ENCODE data around the gene TMCO6. TPM values are rescaled to one million over a fixed set of nuclear protein-coding genes. Genes with fewer than 3 reads are reported as not detected.

The TMCO6 gene
- total and polyA plus RNA-seq, 10 donors: 12.0 to 55.2 (median 20.9) TPM

GRCh38 chr5:140694276-140694675, 55.0 kb downstream of the TMCO6 start:
- no peak overlapping the region for H3K4me3 ChIP-seq

More at GRCh38 chr5:140694276-140694675, 55.0 kb downstream of the TMCO6 start:
- peaks cover 17 to 51% (median 39%) of the 10 kb centered on the region in 6 donors for H3K4me1 ChIP-seq
- DNase-seq: no peak
- 82 to 88% (median 86%) methylated on average over 5 of the region's 5 CpGs for WGBS, 5 donors
- H3K9me3 ChIP-seq: no peaks in the 10 kb centered on the region
- no peaks in the 10 kb centered on the region for H3K27me3 ChIP-seq (replicated peaks in 1 of 7)
- TF ChIP-seq CTCF (IDR thresholded peaks at IDR 0.05 in 8 of 11, conservative IDR thresholded peaks at IDR 0.05 in 3 of 11): no peak
- no peak for TF ChIP-seq POLR2A (IDR thresholded peaks at IDR 0.05)
- TF ChIP-seq POLR2AphosphoS5 (IDR thresholded peaks at IDR 0.05): no peak
- H3K27ac ChIP-seq: no peak overlapping the region
- intact Hi-C loops (cut with DNase I; ENCODE audit: low total_unique reads): no loop called here
- peaks cover 2 to 68% (median 61%) of the 10 kb centered on the region in 6 donors for H3K36me3 ChIP-seq

Small RNAs within 50 kb of the gene (microRNA-seq; reads per million reads assigned to microRNA genes)
- gene MIR3655: 1.4 to 3.5 (median 2.3) reads per million in 3 donors

Other genes with a start within 250 kb of the TMCO6 start
- 100 to 1,000 TPM; 154 to 235 (median 167) TPM for gene ANKHD1, start 237.6 kb upstream of the TMCO6 start, total RNA-seq
- 10 to 100 TPM; 30.5 to 52.3 (median 42.3) TPM for gene ANKHD1, start 237.6 kb upstream of the TMCO6 start, polyA plus RNA-seq
- gene EIF4EBP3, start 91.8 kb upstream of the TMCO6 start, total RNA-seq: 10 to 100 TPM; 11.5 to 24.5 (median 16.2) TPM
- 10 to 100 TPM; 60.9 to 75.6 (median 61.6) TPM for gene EIF4EBP3, start 91.8 kb upstream of the TMCO6 start, polyA plus RNA-seq
- 10 to 100 TPM; 22.9 to 33.5 (median 25.4) TPM for gene SRA1, start 82.0 kb upstream of the TMCO6 start, total RNA-seq
- 10 to 100 TPM; 32.6 to 42.1 (median 36.6) TPM for gene SRA1, start 82.0 kb upstream of the TMCO6 start, polyA plus RNA-seq
- 10 to 100 TPM; 31.9 to 57.8 (median 42.2) TPM for gene APBB3, start 74.9 kb upstream of the TMCO6 start, total RNA-seq
- gene APBB3, start 74.9 kb upstream of the TMCO6 start, polyA plus RNA-seq: 10 to 100 TPM; 26.0 to 43.4 (median 41.0) TPM
- gene SLC35A4, start 74.6 kb upstream of the TMCO6 start, total RNA-seq: 10 to 100 TPM; 44.1 to 64.0 (median 58.7) TPM
- gene SLC35A4, start 74.6 kb upstream of the TMCO6 start, polyA plus RNA-seq: 10 to 100 TPM; 23.3 to 40.8 (median 27.7) TPM
- 100 to 1,000 TPM in 4 of 7 donors, 10 to 100 TPM in 3; 80.2 to 209 (median 101) TPM for gene CD14, start 6.3 kb upstream of the TMCO6 start, total RNA-seq
- gene CD14, start 6.3 kb upstream of the TMCO6 start, polyA plus RNA-seq: 10 to 100 TPM; 40.2 to 60.9 (median 48.9) TPM
- 10 to 100 TPM; 35.1 to 61.4 (median 46.9) TPM for gene NDUFA2, start 8.2 kb downstream of the TMCO6 start, total RNA-seq
- gene NDUFA2, start 8.2 kb downstream of the TMCO6 start, polyA plus RNA-seq: 100 to 1,000 TPM; 211 to 237 (median 216) TPM
- 100 to 1,000 TPM in 2 of 7 donors, 10 to 100 TPM in 5; 77.2 to 139 (median 90.4) TPM for gene IK, start 8.4 kb downstream of the TMCO6 start, total RNA-seq
- 10 to 100 TPM; 61.1 to 68.0 (median 64.4) TPM for gene IK, start 8.4 kb downstream of the TMCO6 start, polyA plus RNA-seq
- gene WDR55, start 25.5 kb downstream of the TMCO6 start, total RNA-seq: 10 to 100 TPM; 23.0 to 30.8 (median 25.7) TPM
- gene WDR55, start 25.5 kb downstream of the TMCO6 start, polyA plus RNA-seq: 10 to 100 TPM; 14.2 to 25.6 (median 21.6) TPM
- gene DND1, start 34.1 kb downstream of the TMCO6 start, total RNA-seq: 1 to 10 TPM; 1.2 to 2.8 (median 1.8) TPM
- gene DND1, start 34.1 kb downstream of the TMCO6 start, polyA plus RNA-seq: 1 to 10 TPM; 2.2 to 4.7 (median 3.8) TPM
- gene HARS1, start 51.9 kb downstream of the TMCO6 start, total RNA-seq: 10 to 100 TPM; 41.9 to 53.9 (median 47.6) TPM
- gene HARS1, start 51.9 kb downstream of the TMCO6 start, polyA plus RNA-seq: 10 to 100 TPM; 38.4 to 46.3 (median 45.5) TPM
- 10 to 100 TPM; 30.2 to 40.8 (median 37.2) TPM for gene HARS2, start 52.0 kb downstream of the TMCO6 start, total RNA-seq
- 10 to 100 TPM; 16.5 to 26.1 (median 24.1) TPM for gene HARS2, start 52.0 kb downstream of the TMCO6 start, polyA plus RNA-seq
- gene ZMAT2, start 61.0 kb downstream of the TMCO6 start, total RNA-seq: 10 to 100 TPM; 34.4 to 52.3 (median 43.1) TPM
- gene ZMAT2, start 61.0 kb downstream of the TMCO6 start, polyA plus RNA-seq: 10 to 100 TPM; 44.1 to 80.3 (median 57.8) TPM
- gene PCDHA1, start 146.7 kb downstream of the TMCO6 start, total RNA-seq: not detected
- gene PCDHA1, start 146.7 kb downstream of the TMCO6 start, polyA plus RNA-seq: under 1 TPM in 1 of 3 donors, not detected in 2; 0.05 TPM
- under 1 TPM in 1 of 7 donors, not detected in 6; 0.09 TPM for gene PCDHA2, start 155.4 kb downstream of the TMCO6 start, total RNA-seq
- gene PCDHA2, start 155.4 kb downstream of the TMCO6 start, polyA plus RNA-seq: under 1 TPM in 1 of 3 donors, not detected in 2; 0.03 TPM
- gene PCDHA3, start 161.6 kb downstream of the TMCO6 start, total RNA-seq: 1 to 10 TPM in 1 of 7 donors, under 1 TPM in 5, not detected in 1; 0.07 to 2.3 (median 0.61) TPM
- under 1 TPM in 2 of 3 donors, not detected in 1; 0.03 to 0.08 TPM for gene PCDHA3, start 161.6 kb downstream of the TMCO6 start, polyA plus RNA-seq
- 1 to 10 TPM in 1 of 7 donors, under 1 TPM in 6; 0.13 to 1.2 (median 0.51) TPM for gene PCDHA4, start 167.6 kb downstream of the TMCO6 start, total RNA-seq
- under 1 TPM in 1 of 3 donors, not detected in 2; 0.23 TPM for gene PCDHA4, start 167.6 kb downstream of the TMCO6 start, polyA plus RNA-seq
- gene PCDHA5, start 182.2 kb downstream of the TMCO6 start, total RNA-seq: under 1 TPM in 6 of 7 donors, not detected in 1; 0.09 to 0.46 (median 0.13) TPM
- gene PCDHA5, start 182.2 kb downstream of the TMCO6 start, polyA plus RNA-seq: under 1 TPM in 1 of 3 donors, not detected in 2; 0.03 TPM
- under 1 TPM in 5 of 7 donors, not detected in 2; 0.14 to 0.85 (median 0.34) TPM for gene PCDHA6, start 188.5 kb downstream of the TMCO6 start, total RNA-seq
- gene PCDHA6, start 188.5 kb downstream of the TMCO6 start, polyA plus RNA-seq: under 1 TPM; 0.02 to 0.06 (median 0.04) TPM
- gene PCDHA7, start 194.8 kb downstream of the TMCO6 start, total RNA-seq: under 1 TPM in 5 of 7 donors, not detected in 2; 0.14 to 0.72 (median 0.43) TPM
- under 1 TPM; 0.03 to 0.41 (median 0.11) TPM for gene PCDHA7, start 194.8 kb downstream of the TMCO6 start, polyA plus RNA-seq
- gene PCDHA8, start 201.7 kb downstream of the TMCO6 start, total RNA-seq: under 1 TPM in 5 of 7 donors, not detected in 2; 0.11 to 0.52 (median 0.25) TPM
- not detected for gene PCDHA8, start 201.7 kb downstream of the TMCO6 start, polyA plus RNA-seq
- gene PCDHA9, start 208.9 kb downstream of the TMCO6 start, total RNA-seq: under 1 TPM in 5 of 7 donors, not detected in 2; 0.13 to 0.98 (median 0.17) TPM
- gene PCDHA9, start 208.9 kb downstream of the TMCO6 start, polyA plus RNA-seq: not detected
- 1 to 10 TPM in 3 of 7 donors, under 1 TPM in 4; 0.34 to 1.4 (median 0.60) TPM for gene PCDHA10, start 216.4 kb downstream of the TMCO6 start, total RNA-seq
- gene PCDHA10, start 216.4 kb downstream of the TMCO6 start, polyA plus RNA-seq: under 1 TPM in 2 of 3 donors, not detected in 1; 0.02 to 0.03 TPM
- gene PCDHA11, start 229.5 kb downstream of the TMCO6 start, total RNA-seq: under 1 TPM in 6 of 7 donors, not detected in 1; 0.11 to 0.79 (median 0.31) TPM
- gene PCDHA11, start 229.5 kb downstream of the TMCO6 start, polyA plus RNA-seq: not detected
- gene PCDHA12, start 235.9 kb downstream of the TMCO6 start, total RNA-seq: under 1 TPM in 4 of 7 donors, not detected in 3; 0.17 to 0.79 (median 0.32) TPM
- under 1 TPM in 1 of 3 donors, not detected in 2; 0.06 TPM for gene PCDHA12, start 235.9 kb downstream of the TMCO6 start, polyA plus RNA-seq
- gene PCDHA13, start 242.7 kb downstream of the TMCO6 start, total RNA-seq: under 1 TPM in 5 of 7 donors, not detected in 2; 0.22 to 0.79 (median 0.46) TPM
- gene PCDHA13, start 242.7 kb downstream of the TMCO6 start, polyA plus RNA-seq: under 1 TPM in 2 of 3 donors, not detected in 1; 0.20 to 0.21 TPM